SK-N-SH (cell line): ENCODE measurements around the gene CDC42EP3.

Experiments
- EP300 ChIP-seq, 2 experiments: IDR thresholded peaks; 2 replicates each; pipeline versions ENCODE4 v1.4.0 to v1.6.1; 2012; ENCODE audit warnings: borderline replicate concordance in 1 of 2, low read depth in 1 of 2, low read length in 1 of 2
- EZH2phosphoT487 ChIP-seq: fragments of 200-600 bp; sonication (generic); IDR thresholded peaks from 2 replicates; pipeline ENCODE4 v1.6.1; 2017; ENCODE audit warnings: low read depth, mixed run types, mild to moderate bottlenecking, antibody characterized with exemption, moderate library complexity, borderline replicate concordance
- GABPA ChIP-seq: IDR thresholded peaks from 2 replicates; pipeline ENCODE4 v1.4.0; 2012; ENCODE audit warnings: low read depth, mild to moderate bottlenecking
- MXI1 ChIP-seq: IDR thresholded peaks from 2 replicates; pipeline ENCODE4 v1.6.1; 2012; ENCODE audit warnings: mild to moderate bottlenecking, low read depth, low read length, improper control_type of control experiment
- NRF1 ChIP-seq: IDR thresholded peaks from 2 replicates; pipeline ENCODE4 v1.6.1; 2012; ENCODE audit warnings: low read depth, mild to moderate bottlenecking, low read length
- POLR2AphosphoS5 ChIP-seq: IDR thresholded peaks from 2 replicates; pipeline ENCODE4 v1.6.1; 2012; ENCODE audit warnings: low read depth, low read length
- RAD21 ChIP-seq: IDR thresholded peaks from 2 replicates; pipeline ENCODE4 v1.6.1; 2012; ENCODE audit warnings: mild to moderate bottlenecking, low read length
- RFX5 ChIP-seq: IDR thresholded peaks from 2 replicates; pipeline ENCODE4 v1.6.1; 2012; ENCODE audit warnings: mild to moderate bottlenecking, improper control_type of control experiment, low read length
- SMC3 ChIP-seq: IDR thresholded peaks from 2 replicates; pipeline ENCODE4 v1.6.1; 2012; ENCODE audit warnings: low read depth, low read length, improper control_type of control experiment
- TAF1 ChIP-seq: IDR thresholded peaks from 2 replicates; pipeline ENCODE4 v1.6.1; 2012; ENCODE audit warnings: low read depth, mild to moderate bottlenecking, low read length, moderate library complexity, borderline replicate concordance
- TF ChIP-seq, protein P1 (sequence below): fragments of 200-600 bp; sonication (generic); IDR thresholded peaks from 2 replicates; pipeline ENCODE4 v1.6.1; 2017; ENCODE audit warnings: antibody characterized with exemption, mild to moderate bottlenecking, moderate library complexity
- TF ChIP-seq, protein P2 (sequence below): fragments of 150-350 bp; IDR thresholded peaks from 2 replicates; pipeline ENCODE4 v1.6.1; 2016; ENCODE audit warnings: mild to moderate bottlenecking, low read depth, low read length

DNA sequence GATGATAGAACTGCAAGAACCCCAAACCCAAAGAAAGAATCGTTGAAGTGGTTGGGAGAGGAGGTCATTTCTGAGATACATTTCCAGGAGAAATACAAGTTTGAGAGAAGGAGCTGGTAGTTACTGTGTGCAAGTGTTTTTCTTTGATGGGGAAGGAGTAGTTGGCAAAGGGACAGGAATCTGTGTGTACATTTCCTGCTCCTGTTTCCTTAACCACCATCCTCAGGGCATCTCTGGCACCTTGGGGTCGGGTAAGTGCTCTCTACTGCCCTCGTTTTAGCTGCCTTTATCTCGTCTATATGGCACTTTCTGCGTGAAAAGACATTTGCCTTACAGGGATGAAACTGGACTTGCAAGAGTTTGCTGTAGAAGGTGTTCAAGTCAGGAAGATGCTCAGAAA lies 27.3 kb downstream of the CDC42EP3 start:
- TF ChIP-seq EZH2phosphoT487 = no peak
- TF ChIP-seq, protein P1, sequence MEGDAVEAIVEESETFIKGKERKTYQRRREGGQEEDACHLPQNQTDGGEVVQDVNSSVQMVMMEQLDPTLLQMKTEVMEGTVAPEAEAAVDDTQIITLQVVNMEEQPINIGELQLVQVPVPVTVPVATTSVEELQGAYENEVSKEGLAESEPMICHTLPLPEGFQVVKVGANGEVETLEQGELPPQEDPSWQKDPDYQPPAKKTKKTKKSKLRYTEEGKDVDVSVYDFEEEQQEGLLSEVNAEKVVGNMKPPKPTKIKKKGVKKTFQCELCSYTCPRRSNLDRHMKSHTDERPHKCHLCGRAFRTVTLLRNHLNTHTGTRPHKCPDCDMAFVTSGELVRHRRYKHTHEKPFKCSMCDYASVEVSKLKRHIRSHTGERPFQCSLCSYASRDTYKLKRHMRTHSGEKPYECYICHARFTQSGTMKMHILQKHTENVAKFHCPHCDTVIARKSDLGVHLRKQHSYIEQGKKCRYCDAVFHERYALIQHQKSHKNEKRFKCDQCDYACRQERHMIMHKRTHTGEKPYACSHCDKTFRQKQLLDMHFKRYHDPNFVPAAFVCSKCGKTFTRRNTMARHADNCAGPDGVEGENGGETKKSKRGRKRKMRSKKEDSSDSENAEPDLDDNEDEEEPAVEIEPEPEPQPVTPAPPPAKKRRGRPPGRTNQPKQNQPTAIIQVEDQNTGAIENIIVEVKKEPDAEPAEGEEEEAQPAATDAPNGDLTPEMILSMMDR = 0 out of 2 replicates have a peak, but pooled peaks have one; percentile 10
- TF ChIP-seq EP300 (IDR thresholded peaks at IDR 0.05; ENCODE audit: borderline replicate concordance in 1 of 2, low read depth in 1 of 2, low read length in 1 of 2) = no peak
- TF ChIP-seq SMC3 = no peak
- TF ChIP-seq RAD21 = no peak
- no peak for TF ChIP-seq MXI1
- no peak for TF ChIP-seq NRF1
- no peak for TF ChIP-seq TAF1
- no peak for TF ChIP-seq RFX5
- TF ChIP-seq POLR2AphosphoS5 = no peak
- TF ChIP-seq, protein P2, sequence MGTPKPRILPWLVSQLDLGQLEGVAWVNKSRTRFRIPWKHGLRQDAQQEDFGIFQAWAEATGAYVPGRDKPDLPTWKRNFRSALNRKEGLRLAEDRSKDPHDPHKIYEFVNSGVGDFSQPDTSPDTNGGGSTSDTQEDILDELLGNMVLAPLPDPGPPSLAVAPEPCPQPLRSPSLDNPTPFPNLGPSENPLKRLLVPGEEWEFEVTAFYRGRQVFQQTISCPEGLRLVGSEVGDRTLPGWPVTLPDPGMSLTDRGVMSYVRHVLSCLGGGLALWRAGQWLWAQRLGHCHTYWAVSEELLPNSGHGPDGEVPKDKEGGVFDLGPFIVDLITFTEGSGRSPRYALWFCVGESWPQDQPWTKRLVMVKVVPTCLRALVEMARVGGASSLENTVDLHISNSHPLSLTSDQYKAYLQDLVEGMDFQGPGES = no peak
- TF ChIP-seq GABPA = no peak
